Measurements from ENCODE around the gene NMB. TPM values are rescaled to one million over a fixed set of nuclear protein-coding genes. Genes with fewer than 3 reads are reported as not detected.
"Not testable (repeated sequence)": the region's sequence is repeated elsewhere in the genome, so short reads cannot be mapped to it uniquely, and the experiment has no call there.

The NMB gene
- total RNA-seq, 3 donors from 2014 or later: 9.1 to 12.0 (median 9.3) TPM

DNA sequence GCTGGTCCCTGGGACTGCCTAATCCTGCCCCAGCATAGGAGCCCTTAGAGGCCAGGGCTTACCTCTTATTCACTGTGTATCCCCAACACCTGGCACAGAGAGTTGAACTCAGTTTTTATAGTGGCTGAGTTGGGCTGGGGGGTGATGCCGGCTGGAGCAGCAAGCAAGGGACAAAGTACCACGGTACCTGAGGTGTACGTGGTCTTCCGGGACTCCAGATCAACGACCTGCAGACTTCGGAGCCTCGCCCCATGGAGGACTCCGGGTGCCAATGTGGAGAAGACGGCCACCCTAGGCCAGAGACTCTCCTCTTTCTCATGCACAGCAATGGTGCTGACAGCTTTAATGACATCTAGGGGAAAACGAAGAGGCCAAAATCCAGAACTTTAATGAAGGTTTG, 12.0 kb downstream of the NMB start:
- no peak overlapping the region for H3K4me3 Mint-ChIP-seq
- DNase-seq (no peak), ATAC-seq (no peak)
- no peaks in the 10 kb centered on the region for H3K27me3 Mint-ChIP-seq (ENCODE audit: low read depth)
- H3K4me1 Mint-ChIP-seq (ENCODE audit: low read depth): peaks cover 4% of the 10 kb centered on the region
- H3K9me3 Mint-ChIP-seq: no peaks in the 10 kb centered on the region
- peaks cover 35% of the 10 kb centered on the region for H3K36me3 Mint-ChIP-seq (ENCODE audit: insufficient read depth)

DNA sequence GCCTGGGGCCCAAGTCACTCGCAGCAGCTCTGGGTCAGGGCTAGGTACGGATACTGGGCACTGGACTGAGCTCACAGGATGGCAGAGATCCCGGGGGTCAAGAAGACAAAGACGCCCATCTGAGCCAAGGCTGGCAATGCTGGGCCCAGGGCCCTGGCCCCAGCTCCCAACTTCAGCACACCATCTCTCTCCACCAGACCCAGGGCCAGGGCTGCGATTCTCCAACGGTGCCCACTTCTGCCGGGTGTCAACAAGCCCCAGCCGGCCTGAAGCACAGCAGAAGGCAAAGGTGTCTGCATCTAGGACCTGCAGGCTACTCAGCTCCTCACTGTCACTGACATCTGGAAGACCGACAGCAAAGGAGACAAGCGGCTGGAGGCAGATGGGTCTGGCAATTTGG, 12.5 kb downstream of the NMB start:
- Mint-ChIP-seq H3K27me3 (ENCODE audit: low read depth) (no peaks in the 10 kb centered on the region), H3K9me3 (no peaks in the 10 kb centered on the region), H3K4me1 (ENCODE audit: low read depth) (peaks cover 7% of the 10 kb centered on the region), H3K4me3 (no peak overlapping the region), H3K36me3 (ENCODE audit: insufficient read depth) (peaks cover 37% of the 10 kb centered on the region)
- DNase-seq: no peak
- no peak for ATAC-seq

DNA sequence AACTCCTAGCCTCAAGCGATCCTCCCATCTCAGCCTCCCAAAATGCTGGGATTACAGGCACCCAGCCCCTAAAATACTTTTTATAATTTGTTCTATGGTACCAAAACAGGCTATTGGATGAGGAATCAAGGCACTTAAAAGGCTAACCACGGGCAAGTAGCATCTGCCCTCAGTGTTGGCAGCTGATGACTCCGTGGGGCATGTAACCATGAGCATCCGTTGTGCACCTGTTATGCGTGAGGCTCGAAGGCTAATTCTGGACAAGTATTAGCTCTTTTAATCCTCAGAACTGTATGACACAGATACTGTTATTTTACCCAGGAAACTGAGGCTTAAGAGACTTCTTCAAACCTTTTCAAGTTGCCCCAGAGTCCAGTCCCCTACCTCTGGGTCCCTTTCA, 14.2 kb downstream of the NMB start:
- Mint-ChIP-seq H3K27me3 (ENCODE audit: low read depth) (no peaks in the 10 kb centered on the region), H3K9me3 (no peaks in the 10 kb centered on the region), H3K36me3 (ENCODE audit: insufficient read depth) (peaks cover 44% of the 10 kb centered on the region), H3K4me1 (ENCODE audit: low read depth) (peaks cover 5% of the 10 kb centered on the region), H3K4me3 (no peak overlapping the region)
- no peak for ATAC-seq
- no peak for DNase-seq

DNA sequence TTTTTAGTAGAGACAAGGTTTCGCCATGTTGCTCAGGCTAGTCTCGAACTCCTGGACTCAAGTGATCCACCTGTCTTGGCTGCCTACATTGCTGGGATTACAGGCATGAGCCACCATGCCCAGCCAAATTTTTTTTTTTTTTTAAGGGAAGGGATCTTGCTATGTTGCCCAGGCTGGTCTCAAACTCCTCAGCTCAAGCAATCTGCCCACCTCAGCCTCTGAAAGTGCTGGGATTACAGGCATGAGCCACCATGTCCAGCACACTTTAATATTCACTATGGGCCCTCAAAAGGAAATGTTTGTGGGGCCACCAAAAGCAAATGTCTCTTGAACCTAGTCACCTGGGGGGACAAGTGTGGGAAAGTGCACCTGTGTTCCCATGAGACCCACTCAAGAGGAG, 15.4 kb downstream of the NMB start:
- peaks cover 40% of the 10 kb centered on the region for H3K36me3 Mint-ChIP-seq (ENCODE audit: insufficient read depth)
- DNase-seq; H3K4me3 Mint-ChIP-seq; H3K9me3 Mint-ChIP-seq; H3K27me3 Mint-ChIP-seq (ENCODE audit: low read depth); ATAC-seq: not testable (repeated sequence)
- peaks cover 10% of the 10 kb centered on the region for H3K4me1 Mint-ChIP-seq (ENCODE audit: low read depth)

DNA sequence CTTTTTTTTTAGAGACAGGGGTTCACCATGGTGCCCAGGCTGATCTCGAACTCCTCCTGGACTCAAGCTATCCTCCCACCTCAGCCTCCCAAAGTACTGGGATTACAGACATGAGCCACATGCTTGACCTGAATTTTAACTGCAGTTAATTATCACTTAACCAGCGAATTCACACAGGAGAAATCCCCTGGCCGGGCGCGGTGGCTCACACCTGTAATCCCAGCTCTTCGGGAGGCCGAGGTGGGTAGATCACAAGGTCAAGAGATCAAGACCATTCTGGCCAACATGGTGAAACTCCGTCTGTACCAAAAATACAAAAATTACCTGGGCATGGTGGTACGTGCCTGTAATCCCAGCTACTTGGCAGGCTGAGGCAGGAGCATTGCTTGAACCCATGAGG, 16.1 kb downstream of the NMB start:
- H3K4me3 Mint-ChIP-seq; ATAC-seq; H3K9me3 Mint-ChIP-seq; DNase-seq; H3K27me3 Mint-ChIP-seq (ENCODE audit: low read depth): not testable (repeated sequence)
- peaks cover 38% of the 10 kb centered on the region for H3K36me3 Mint-ChIP-seq (ENCODE audit: insufficient read depth)
- H3K4me1 Mint-ChIP-seq (ENCODE audit: low read depth): peaks cover 11% of the 10 kb centered on the region

DNA sequence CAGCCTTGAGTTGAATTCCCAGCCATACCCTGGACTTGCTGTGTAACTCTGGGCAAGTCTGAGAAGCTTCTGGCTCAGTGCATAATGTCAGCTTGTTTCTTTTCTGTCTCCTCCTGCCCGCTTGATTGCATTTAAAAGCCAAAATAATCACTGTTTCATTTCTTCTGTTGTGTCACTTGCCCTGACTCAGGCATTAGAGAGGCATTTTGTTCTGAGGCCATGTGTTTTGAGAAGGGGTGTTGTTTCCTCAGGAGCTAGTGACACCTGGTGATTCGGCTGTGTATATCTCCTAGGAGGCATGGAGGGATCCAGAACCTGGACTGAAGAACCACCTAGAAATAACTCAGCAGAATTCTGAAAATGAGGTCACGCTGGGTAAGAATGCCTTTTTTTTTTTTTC, 19.9 kb downstream of the NMB start:
- ATAC-seq: no peak
- no peak overlapping the region for H3K4me3 Mint-ChIP-seq
- DNase-seq: no peak
- peaks cover 20% of the 10 kb centered on the region for H3K36me3 Mint-ChIP-seq (ENCODE audit: insufficient read depth)
- no peaks in the 10 kb centered on the region for H3K9me3 Mint-ChIP-seq
- H3K27me3 Mint-ChIP-seq (ENCODE audit: low read depth): no peaks in the 10 kb centered on the region
- H3K4me1 Mint-ChIP-seq (ENCODE audit: low read depth): peaks cover 32% of the 10 kb centered on the region

DNA sequence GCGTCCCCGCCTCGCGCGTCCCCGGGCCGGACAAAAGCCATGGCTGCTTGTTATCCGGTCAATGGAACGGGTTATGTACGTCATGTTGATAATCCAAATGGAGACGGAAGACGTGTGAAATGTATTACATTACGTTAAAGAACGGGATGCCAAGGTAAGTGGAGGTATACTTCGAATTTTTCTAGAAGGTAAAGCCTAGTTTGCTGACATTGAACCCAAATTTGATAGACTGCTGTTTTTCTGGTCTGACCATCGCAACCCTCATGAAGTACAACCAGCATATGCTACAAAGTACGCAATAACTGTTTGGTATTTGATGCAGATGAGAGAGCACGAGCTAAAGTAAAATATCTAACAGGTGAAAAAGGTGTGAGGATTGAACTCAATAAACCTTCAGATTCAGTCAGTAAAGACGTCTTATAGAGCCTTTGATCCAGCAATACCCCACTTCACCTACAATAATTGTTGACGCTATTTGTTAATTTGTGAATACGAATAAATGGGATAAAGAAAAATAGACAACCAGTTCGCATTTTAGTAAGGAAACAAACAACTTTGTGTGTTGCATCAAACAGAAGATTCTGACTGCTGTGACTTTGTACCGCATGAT, 23.7 kb downstream of the NMB start:
- no peak for DNase-seq
- peaks cover 50% of the 10 kb centered on the region for H3K4me1 Mint-ChIP-seq (ENCODE audit: low read depth)
- no peaks in the 10 kb centered on the region for H3K9me3 Mint-ChIP-seq
- peaks cover 8% of the 10 kb centered on the region for H3K36me3 Mint-ChIP-seq (ENCODE audit: insufficient read depth)
- ATAC-seq: no peak
- H3K27me3 Mint-ChIP-seq (ENCODE audit: low read depth): no peaks in the 10 kb centered on the region
- peak overlapping the region; percentile 92 for H3K4me3 Mint-ChIP-seq

DNA sequence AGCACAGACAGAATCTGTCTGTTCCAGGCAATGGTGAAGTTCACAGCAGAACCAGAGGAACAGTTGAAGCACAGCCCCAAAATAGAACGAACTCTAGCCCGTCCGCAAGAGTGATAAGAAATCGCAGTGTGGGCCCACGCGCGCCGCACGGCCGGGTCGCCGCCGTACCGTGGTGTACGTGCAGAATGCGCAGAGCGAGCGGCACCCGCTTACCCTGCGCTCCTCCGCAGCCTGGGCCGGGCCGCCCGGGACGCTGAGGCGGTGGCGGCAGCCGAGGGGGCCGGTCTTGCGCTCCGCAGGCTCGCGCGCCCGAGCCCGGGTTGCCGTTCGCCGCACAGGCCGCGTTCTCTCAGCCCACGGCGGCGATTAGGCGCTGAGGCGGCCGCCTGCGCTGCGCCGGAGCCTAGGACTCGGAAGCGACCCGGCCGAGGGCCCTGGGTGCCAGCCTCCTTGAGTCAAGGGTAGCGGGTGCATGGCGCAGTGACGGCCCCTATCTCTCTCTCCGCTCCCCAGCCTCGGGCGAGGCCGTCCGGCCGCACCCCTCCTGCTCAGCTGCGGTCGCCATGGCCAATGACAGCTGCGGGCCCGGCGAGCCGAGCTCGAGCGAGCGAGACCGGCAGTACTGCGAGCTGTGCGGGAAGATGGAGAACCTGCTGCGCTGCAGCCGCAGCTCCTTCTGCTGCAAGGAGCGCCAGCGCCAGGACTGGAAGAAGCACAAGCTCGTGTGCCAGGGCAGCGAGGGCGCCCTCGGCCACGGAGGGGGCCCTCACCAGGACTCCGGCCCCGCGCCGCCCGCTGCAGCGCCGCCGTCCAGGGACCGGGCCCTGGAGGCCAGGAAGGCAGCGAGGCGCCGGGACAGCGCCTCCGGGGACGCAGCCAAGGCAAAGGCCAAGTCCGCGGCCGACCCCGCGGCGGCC, 24.4 kb downstream of the NMB start:
- H3K36me3 Mint-ChIP-seq (ENCODE audit: insufficient read depth): peaks cover 4% of the 10 kb centered on the region

DNA sequence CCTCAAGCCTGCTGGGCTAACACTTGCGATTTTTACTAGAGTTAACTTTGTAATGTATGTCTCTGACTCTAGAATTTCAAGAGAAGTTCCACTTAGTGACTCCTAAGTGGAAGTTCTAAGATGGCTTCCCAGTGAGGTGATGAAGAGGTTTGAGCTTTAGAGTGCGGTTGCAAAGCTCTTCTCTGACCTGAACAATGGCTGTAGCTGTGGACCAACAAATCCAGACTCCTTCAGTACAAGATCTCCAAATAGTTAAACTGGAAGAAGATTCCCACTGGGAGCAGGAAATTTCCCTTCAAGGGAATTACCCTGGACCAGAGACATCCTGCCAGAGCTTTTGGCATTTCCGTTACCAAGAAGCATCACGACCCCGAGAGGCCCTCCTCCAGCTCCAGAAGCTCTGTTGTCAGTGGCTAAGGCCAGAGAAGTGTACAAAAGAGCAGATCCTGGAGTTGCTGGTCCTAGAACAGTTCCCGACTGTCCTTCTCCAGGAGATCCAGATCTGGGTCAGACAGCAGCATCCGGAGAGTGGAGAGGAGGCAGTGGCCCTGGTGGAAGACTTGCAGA, 26.2 kb downstream of the NMB start:
- ATAC-seq (peak in 1 of 2 donors; percentile 1), DNase-seq (no peak)
- peak overlapping the region; percentile 95 for H3K4me3 Mint-ChIP-seq
- H3K27me3 Mint-ChIP-seq (ENCODE audit: low read depth): no peaks in the 10 kb centered on the region
- no peaks in the 10 kb centered on the region for H3K36me3 Mint-ChIP-seq (ENCODE audit: insufficient read depth)
- H3K4me1 Mint-ChIP-seq (ENCODE audit: low read depth): peaks cover 44% of the 10 kb centered on the region
- H3K9me3 Mint-ChIP-seq: no peaks in the 10 kb centered on the region

More for the DNA sequence above, 24.4 kb downstream of the NMB start:
- H3K27me3 Mint-ChIP-seq (ENCODE audit: low read depth): no peaks in the 10 kb centered on the region
- peak overlapping the region; percentile 95 for H3K4me3 Mint-ChIP-seq
- DNase-seq: peak; percentile 65
- peak; percentile 67 to 71 for ATAC-seq
- H3K9me3 Mint-ChIP-seq: no peaks in the 10 kb centered on the region
- peaks cover 50% of the 10 kb centered on the region for H3K4me1 Mint-ChIP-seq (ENCODE audit: low read depth)

DNA sequence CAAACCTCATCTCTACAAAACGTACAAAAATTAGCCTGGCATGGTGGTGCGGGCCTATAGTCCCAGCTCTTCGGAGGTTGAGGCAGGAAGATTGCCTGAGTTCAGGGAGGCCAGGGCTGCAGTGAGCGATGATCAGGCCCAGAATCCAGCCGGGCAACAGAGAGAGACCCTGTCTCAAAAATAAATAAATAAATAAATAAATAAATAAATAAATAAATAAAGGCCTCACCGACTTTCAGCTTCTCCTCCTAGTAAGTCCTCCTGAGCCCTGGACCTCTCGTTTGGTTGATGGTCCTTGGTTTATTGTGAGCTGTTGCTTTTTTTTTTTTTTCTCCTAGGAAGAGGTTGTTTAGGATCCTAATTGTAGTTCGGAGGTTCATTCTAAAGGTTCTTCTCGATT, 29.0 kb downstream of the NMB start:
- Mint-ChIP-seq H3K4me3 (no peak overlapping the region), H3K36me3 (ENCODE audit: insufficient read depth) (peaks cover 4% of the 10 kb centered on the region), H3K4me1 (ENCODE audit: low read depth) (peaks cover 24% of the 10 kb centered on the region), H3K9me3 (no peaks in the 10 kb centered on the region), H3K27me3 (ENCODE audit: low read depth) (no peaks in the 10 kb centered on the region)
- ATAC-seq (no peak), DNase-seq (no peak)

DNA sequence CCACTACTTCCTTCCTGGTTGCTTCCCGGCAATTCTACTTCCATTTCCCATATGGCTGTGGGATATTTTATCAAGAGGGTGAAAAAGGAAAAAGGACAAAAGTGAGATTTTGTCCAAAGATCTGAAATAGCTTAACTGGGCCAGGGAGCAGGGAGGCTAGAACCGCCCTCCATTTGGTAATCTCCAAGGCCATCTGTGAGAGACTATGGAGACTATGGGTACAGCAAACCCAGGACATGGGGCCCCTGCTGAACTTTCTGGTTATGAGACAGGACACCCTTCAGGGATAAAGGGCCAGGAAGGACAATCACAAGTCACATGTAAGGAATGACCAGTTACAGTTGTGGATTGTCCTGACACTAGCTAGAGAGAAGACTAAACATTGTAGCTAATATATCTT, 32.9 kb downstream of the NMB start:
- ATAC-seq: no peak

DNA sequence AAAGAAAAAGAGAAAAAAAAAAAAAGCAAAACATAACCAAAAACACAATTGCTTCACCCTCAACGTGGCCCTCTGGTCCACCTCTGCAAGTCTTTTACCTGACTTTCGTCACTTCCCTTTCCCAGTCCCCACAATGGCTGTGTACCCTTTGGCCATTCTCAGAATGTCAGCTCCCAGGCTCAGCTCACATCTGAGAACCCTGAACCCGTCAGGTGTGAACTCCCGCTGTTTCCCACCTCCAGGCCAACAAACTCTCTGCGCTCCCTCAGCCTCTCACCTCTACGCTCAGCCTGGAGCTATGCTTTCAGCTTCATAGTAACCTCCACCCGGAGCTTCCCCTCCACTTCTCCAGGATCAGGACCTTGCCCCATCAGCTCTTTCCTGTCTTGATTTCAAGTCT, 33.6 kb downstream of the NMB start:
- Mint-ChIP-seq H3K4me3 (no peak overlapping the region), H3K36me3 (ENCODE audit: insufficient read depth) (peaks cover 30% of the 10 kb centered on the region), H3K4me1 (ENCODE audit: low read depth) (no peaks in the 10 kb centered on the region)

More for the DNA sequence above, 32.9 kb downstream of the NMB start:
- H3K9me3 Mint-ChIP-seq: peaks cover 12% of the 10 kb centered on the region
- H3K36me3 Mint-ChIP-seq (ENCODE audit: insufficient read depth): peaks cover 27% of the 10 kb centered on the region
- H3K4me1 Mint-ChIP-seq (ENCODE audit: low read depth): peaks cover 1% of the 10 kb centered on the region
- no peak overlapping the region for H3K4me3 Mint-ChIP-seq
- no peaks in the 10 kb centered on the region for H3K27me3 Mint-ChIP-seq (ENCODE audit: low read depth)
- no peak for DNase-seq

DNA sequence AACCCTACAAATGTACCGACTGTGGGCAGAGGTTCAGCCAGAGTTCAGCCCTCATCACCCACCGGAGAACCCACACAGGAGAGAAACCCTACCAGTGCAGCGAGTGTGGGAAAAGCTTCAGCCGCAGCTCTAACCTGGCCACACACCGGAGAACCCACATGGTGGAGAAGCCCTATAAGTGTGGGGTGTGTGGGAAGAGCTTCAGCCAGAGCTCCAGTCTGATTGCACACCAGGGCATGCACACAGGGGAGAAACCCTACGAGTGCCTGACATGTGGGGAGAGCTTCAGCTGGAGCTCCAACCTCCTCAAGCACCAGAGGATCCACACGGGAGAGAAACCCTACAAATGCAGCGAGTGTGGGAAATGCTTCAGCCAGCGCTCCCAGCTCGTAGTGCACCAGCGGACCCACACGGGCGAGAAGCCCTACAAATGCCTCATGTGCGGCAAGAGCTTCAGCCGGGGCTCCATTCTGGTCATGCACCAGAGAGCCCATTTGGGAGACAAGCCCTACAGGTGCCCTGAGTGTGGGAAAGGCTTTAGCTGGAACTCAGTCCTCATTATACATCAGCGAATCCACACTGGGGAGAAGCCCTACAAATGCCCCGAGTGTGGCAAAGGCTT, 36.5 kb downstream of the NMB start:
- Mint-ChIP-seq H3K36me3 (ENCODE audit: insufficient read depth) (peaks cover 33% of the 10 kb centered on the region), H3K4me1 (ENCODE audit: low read depth) (no peaks in the 10 kb centered on the region), H3K4me3 (no peak overlapping the region), H3K27me3 (ENCODE audit: low read depth) (no peaks in the 10 kb centered on the region), H3K9me3 (peaks cover 15% of the 10 kb centered on the region)
- no peak for ATAC-seq
- DNase-seq: no peak

More for the DNA sequence above, 33.6 kb downstream of the NMB start:
- DNase-seq (no peak), ATAC-seq (no peak)
- Mint-ChIP-seq H3K27me3 (ENCODE audit: low read depth) (no peaks in the 10 kb centered on the region), H3K9me3 (peaks cover 15% of the 10 kb centered on the region)

DNA sequence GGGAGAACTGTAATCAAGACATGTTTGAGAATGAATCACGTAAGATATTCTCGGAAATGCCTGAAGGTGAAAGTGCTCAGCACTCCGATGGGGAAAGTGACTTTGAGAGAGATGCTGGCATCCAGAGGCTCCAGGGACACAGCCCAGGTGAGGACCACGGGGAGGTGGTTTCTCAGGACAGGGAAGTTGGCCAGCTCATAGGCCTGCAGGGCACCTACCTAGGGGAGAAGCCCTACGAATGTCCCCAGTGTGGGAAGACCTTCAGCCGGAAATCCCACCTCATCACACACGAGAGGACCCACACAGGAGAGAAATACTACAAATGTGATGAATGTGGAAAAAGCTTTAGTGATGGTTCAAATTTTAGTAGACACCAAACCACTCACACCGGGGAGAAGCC, 37.4 kb downstream of the NMB start:
- Mint-ChIP-seq H3K27me3 (ENCODE audit: low read depth) (no peaks in the 10 kb centered on the region), H3K4me1 (ENCODE audit: low read depth) (no peaks in the 10 kb centered on the region), H3K4me3 (no peak overlapping the region), H3K9me3 (peaks cover 15% of the 10 kb centered on the region), H3K36me3 (ENCODE audit: insufficient read depth) (peaks cover 36% of the 10 kb centered on the region)
- no peak for DNase-seq
- ATAC-seq: no peak
